Uterus (tissue), 4 donors: ENCODE results near the gene RANBP3. TPM values are rescaled to one million over a fixed set of nuclear protein-coding genes. Genes with fewer than 3 reads are reported as not detected.

Source experiments
- DNase-seq, 2 donors: peaks; one replicate each; pipeline ENCODE4 v3.0.0-alpha.2; 2019 to 2020
- H3K27ac ChIP-seq, 2 donors: fragments of 200-600 bp; sonication (generic); 1 replicate in 1 of 2; 2 replicates in 1 of 2; pipeline ENCODE4 v1.5.1; 2016 to 2018
- H3K27me3 ChIP-seq, 2 donors: fragments of 200-600 bp; sonication (generic); one replicate each; pipeline ENCODE4 v1.5.1; 2018 to 2019; ENCODE audit warnings: control low read depth in 1 of 2
- H3K36me3 ChIP-seq, 2 donors: fragments of 200-600 bp; sonication (generic); one replicate each; pipeline ENCODE4 v1.5.1; 2019; ENCODE audit warnings: control low read depth in 1 of 2
- H3K4me1 ChIP-seq, 2 donors: fragments of 200-600 bp; sonication (generic); one replicate each; pipeline ENCODE4 v1.5.1; 2018 to 2019; ENCODE audit warnings: control low read depth in 1 of 2
- H3K4me3 ChIP-seq, 2 donors: fragments of 200-600 bp; sonication (generic); 1 replicate in 1 of 2; 2 replicates in 1 of 2; pipeline ENCODE4 v1.5.1; 2018 to 2019; ENCODE audit warnings: mild to moderate bottlenecking in 1 of 2
- H3K9me3 ChIP-seq, 2 donors: fragments of 200-600 bp; sonication (generic); one replicate each; pipeline ENCODE4 v1.5.1; 2019; ENCODE audit warnings: control low read depth in 1 of 2
- CTCF ChIP-seq, 4 experiments: fragments of 200-600 bp in 2 of 4; fragments of 450-650 bp in 2 of 4; sonication (generic) in 2 of 4; IDR thresholded peaks; one replicate each; pipeline ENCODE4 v1.5.1; 2016 to 2019; ENCODE audit warnings: antibody characterized with exemption in 4 of 4, mild to moderate bottlenecking in 2 of 4, moderate library complexity in 1 of 4
- POLR2A ChIP-seq, 2 donors: fragments of 450-650 bp; IDR thresholded peaks; one replicate each; pipeline ENCODE4 v1.6.1; 2016; ENCODE audit warnings: antibody characterized with exemption in 2 of 2, mild to moderate bottlenecking in 1 of 2, moderate library complexity in 1 of 2
- intact Hi-C: fragments of 100-400 bp; cut with DNase I; formaldehyde crosslinking; loops from one replicate; pipeline ENCODE4 v1.15.1; 2023; ENCODE audit warnings: low total_unique reads
- total RNA-seq, 4 donors: library from RNA; depleted of rRNA in 3 of 4; stranded (reverse); fragments of >200 nt in 3 of 4; gene quantifications; one replicate each; pipeline versions ENCODE4 v1.1.0 to v1.2.4, GENCODE V29; 2014 to 2023
- donor health status: DM: yes; HTN: yes; CAD: no.

The RANBP3 gene
- total RNA-seq, 4 donors from 2014 or later = 40.9 to 98.1 (median 48.5) TPM

DNA sequence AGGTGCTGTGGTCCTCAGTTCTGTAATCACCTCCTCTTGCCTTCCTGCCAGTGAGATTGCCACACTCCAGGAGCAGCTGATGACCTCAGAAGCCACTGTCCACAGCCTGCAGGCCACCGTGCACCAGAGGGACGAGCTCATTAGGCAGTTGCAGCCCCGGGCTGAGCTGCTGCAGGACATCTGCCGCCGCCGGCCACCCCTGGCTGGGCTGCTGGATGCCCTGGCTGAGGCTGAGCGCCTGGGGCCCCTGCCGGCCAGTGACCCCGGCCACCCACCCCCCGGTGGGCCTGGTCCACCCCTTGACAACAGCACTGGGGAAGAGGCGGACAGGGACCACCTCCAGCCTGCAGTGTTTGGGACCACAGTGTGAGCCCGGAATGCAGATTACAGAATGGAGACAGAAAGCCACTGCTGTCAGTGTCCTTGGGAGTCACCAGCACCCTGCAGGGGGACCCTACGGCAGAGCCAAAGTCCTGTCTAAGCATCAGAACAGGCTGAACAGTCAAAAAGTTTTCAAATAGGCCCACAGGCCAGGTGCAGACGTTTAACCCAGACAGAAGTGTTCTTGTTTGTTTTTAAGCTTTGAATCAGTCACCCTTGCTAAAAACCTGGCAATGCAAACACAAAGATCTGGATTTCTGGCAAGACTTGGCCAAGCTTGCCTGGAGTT, 69.0 kb downstream of the RANBP3 start:
- Histone ChIP-seq H3K4me3 (no peak overlapping the region), H3K9me3 (no peaks in the 10 kb centered on the region), H3K36me3 (no peaks in the 10 kb centered on the region), H3K27ac (no peak overlapping the region), H3K27me3 (no peaks in the 10 kb centered on the region), H3K4me1 (peaks cover 0 to 6% of the 10 kb centered on the region in 2 donors)
- no peak for DNase-seq
- TF ChIP-seq POLR2A (IDR thresholded peaks at IDR 0.05) (no peak), CTCF (IDR thresholded peaks at IDR 0.05) (no peak)
- intact Hi-C loops = no loop called here

- intact Hi-C loops = no loop called here
- no peaks in the 10 kb centered on the region for H3K9me3 ChIP-seq
- no peak overlapping the region for H3K4me3 ChIP-seq
- H3K36me3 ChIP-seq = no peaks in the 10 kb centered on the region
- peaks cover 0 to 11% of the 10 kb centered on the region in 2 donors for H3K4me1 ChIP-seq
- no peak overlapping the region for H3K27ac ChIP-seq
- H3K27me3 ChIP-seq = no peaks in the 10 kb centered on the region
- TF ChIP-seq POLR2A (IDR thresholded peaks at IDR 0.05) (no peak), CTCF (IDR thresholded peaks at IDR 0.05) (no peak)
- no peak for DNase-seq
Measured at GRCh38 chr19:5907241-5907640, 70.7 kb downstream of the RANBP3 start.

DNA sequence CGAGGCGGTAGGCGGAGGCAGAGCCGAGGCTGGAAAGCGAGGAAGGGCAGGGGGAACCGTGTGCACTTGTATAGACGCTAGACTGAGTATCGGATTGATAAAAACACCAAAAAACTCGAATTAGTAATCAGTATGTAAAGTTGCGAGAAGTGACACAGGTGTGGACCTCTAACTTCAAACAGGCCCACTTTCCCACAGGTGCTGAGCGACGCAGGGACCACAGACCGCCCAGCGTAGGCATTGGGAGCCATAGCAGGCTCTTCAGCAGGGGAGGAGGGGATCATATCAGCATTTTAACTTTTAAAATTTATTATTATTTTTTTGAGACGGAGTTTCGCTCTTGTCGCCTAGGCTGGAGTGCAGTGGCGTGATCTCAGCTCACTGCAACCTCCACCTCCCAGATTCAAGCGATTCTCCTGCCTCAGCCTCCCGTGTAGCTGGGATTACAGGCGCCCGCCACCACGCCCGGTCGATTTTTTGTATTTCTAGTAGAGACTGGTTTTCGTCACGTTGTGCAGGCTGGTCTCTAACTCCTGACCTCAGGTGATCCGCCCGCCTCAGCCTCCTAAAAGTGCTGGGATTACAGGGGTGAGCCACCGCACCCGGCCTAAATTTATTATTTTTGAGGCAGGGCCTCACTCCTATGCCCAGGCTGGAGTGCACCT, 72.7 kb downstream of the RANBP3 start:
- Histone ChIP-seq H3K4me1 (peaks cover 0 to 14% of the 10 kb centered on the region in 2 donors), H3K36me3 (no peaks in the 10 kb centered on the region), H3K27me3 (no peaks in the 10 kb centered on the region), H3K27ac (peak overlapping the region; percentile 11 to 91), H3K9me3 (no peaks in the 10 kb centered on the region), H3K4me3 (peak overlapping the region; percentile 41 to 64)
- TF ChIP-seq CTCF (IDR thresholded peaks at IDR 0.05) (no peak), POLR2A (IDR thresholded peaks at IDR 0.05) (no peak)
- no peak for DNase-seq
- intact Hi-C loops = no loop called here

DNA sequence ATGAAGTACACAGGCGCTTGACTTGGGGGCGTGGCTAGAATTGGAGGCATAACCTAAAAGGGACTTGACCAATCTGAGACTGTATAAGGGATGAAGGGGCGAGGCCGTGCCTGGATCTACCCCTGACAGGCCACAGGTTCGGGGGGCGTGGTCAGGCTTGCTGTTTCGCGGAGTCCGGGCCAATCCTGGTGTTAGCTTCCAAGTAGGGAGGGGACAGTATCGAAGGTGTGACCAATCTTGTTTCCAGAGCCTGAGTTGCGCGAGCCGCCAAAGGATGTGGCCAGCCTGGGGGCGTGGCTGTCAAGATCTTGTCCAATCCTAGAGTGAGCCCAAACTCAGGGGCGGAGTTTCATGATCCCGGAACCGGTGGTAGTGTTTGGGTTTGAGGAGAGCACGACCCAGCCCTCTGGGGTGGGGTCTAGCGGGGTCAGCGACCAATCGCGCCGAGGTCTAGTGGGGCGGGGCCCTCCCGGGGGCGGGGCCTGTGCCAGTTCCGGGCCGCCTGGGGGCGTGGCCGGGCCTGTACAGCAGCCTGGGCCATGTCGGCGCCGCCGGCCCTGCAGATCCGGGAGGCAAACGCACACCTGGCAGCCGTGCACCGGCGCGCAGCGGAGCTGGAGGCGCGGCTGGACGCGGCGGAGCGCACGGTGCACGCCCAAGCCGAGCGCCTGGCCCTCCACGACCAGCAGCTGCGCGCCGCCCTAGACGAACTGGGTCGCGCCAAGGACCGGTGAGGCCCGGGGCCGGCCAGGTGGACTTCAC, 73.4 kb downstream of the RANBP3 start, which contains the start of gene VMAC:
Gene VMAC (plus strand): TSS at position 521 of the 762 bp plus-strand sequence. CDS start 19 bp downstream, at position 540.
- H3K4me3 ChIP-seq = peak within 1 kb of the TSS; percentile 64 to 88
- no peaks in the 10 kb centered on the region for H3K27me3 ChIP-seq
- DNase-seq = peak; percentile 100
- H3K9me3 ChIP-seq = no peaks in the 10 kb centered on the region
- H3K4me1 ChIP-seq = peaks cover 0 to 14% of the 10 kb centered on the region in 2 donors
- H3K27ac ChIP-seq = peak within 1 kb of the TSS; percentile 91
- no peaks in the 10 kb centered on the region for H3K36me3 ChIP-seq
- intact Hi-C loops = no loop called here
- TF ChIP-seq CTCF (IDR thresholded peaks at IDR 0.05) = no peak
- peak in 1 of 2 donors; percentile 68 for TF ChIP-seq POLR2A (IDR thresholded peaks at IDR 0.05)
